ENCODE measurements around the gene TIPARP.

GRCh38 chr3:156678197-156678596, 3.8 kb downstream of the TIPARP start:
- TF ChIP-seq, protein P1, sequence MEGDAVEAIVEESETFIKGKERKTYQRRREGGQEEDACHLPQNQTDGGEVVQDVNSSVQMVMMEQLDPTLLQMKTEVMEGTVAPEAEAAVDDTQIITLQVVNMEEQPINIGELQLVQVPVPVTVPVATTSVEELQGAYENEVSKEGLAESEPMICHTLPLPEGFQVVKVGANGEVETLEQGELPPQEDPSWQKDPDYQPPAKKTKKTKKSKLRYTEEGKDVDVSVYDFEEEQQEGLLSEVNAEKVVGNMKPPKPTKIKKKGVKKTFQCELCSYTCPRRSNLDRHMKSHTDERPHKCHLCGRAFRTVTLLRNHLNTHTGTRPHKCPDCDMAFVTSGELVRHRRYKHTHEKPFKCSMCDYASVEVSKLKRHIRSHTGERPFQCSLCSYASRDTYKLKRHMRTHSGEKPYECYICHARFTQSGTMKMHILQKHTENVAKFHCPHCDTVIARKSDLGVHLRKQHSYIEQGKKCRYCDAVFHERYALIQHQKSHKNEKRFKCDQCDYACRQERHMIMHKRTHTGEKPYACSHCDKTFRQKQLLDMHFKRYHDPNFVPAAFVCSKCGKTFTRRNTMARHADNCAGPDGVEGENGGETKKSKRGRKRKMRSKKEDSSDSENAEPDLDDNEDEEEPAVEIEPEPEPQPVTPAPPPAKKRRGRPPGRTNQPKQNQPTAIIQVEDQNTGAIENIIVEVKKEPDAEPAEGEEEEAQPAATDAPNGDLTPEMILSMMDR (IDR thresholded peaks at IDR 0.05; ENCODE audit: low read length) = no peak
- TF ChIP-seq EZH2 (optimal IDR thresholded peaks at IDR 0.05; ENCODE audit: low read depth, low read length) (no peak), EZH2phosphoT487 (IDR thresholded peaks at IDR 0.05; ENCODE audit: low read length) (no peak)

Data from MM.1S (cell line).